ENCODE results near the gene POR.
A peak's percentile ranks its signal among the peaks of the same experiment; 100 is the strongest.

POR gene

DNA sequence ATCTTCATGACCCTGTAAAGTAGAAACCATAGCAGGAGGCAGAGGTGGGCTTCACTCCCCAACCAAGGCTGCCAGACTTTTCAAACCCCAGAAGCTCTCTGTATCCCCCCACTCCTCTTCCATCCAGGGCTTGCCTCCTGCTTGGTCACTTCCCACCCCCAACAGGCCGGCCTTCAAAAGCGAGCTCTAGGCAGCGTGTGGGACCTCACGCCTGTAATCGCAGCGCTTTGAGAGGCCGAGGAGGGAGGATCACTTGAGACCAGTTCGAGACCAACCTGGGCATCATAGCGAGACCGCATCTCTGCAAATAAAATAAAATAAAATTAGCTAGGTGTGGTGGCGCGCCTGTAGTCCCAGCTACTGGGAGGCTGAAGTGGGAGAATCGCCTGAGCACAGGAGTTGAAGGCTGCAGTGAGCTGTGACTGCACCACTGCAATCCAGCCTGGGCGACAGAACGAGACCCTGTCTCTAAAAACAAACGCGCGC, 743 bp upstream of the POR start:
- peak overlapping the region; percentile 92 for H3K27ac Mint-ChIP-seq (ENCODE audit: low read depth)
- H3K4me1 Mint-ChIP-seq, result peaks cover 30% of the 10 kb centered on the region
- peak overlapping the region; percentile 89 for H3K4me3 Mint-ChIP-seq
- ATAC-seq (replicated peaks; ENCODE audit: extremely low read depth, poor library complexity, severe bottlenecking), result no peak
- peaks cover 23% of the 10 kb centered on the region for H3K36me3 Mint-ChIP-seq (ENCODE audit: insufficient read depth)
- H3K27me3 Mint-ChIP-seq, result no peaks in the 10 kb centered on the region
- no peaks in the 10 kb centered on the region for H3K9me3 Mint-ChIP-seq
- no peak for DNase-seq (ENCODE audit: low spot score in 2 of 2)

DNA sequence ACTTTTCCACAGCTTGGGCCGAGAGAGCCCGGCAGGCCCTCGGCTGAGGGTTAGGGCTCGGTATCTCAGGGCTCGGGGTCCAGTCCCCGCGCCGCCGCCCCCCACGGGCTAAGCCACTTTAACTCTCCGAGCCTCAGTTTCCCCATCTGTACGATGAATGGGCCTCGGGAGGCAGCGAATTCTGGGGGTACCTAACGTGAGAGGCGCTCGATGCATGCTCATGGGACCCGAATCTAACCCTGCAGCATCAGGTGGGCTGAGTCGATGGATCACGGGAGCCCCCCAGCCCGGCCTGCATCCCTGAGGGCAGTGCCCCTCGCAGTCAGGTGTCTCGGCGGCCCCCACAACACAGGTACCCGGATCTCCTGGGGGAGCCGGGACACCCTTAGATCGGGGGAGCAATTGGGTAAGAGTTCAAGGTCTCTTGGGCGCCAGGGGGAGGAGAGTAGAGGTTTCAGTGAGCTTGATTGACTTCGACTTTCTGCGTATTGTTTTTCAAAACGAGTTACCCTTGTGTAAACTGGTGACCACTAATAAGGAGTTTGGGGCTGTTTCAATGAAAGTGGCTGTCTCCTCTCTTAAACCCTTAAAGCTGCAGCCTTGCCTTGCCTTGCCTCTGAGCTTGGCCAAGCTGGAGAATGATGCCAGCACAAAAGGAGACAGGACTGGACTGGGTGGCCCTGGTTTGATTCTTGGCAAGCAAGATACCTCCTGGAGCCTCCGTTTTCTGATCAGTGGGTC, 631 bp downstream of the POR start:
- ATAC-seq (replicated peaks; ENCODE audit: extremely low read depth, poor library complexity, severe bottlenecking), result peak; percentile 13
- Mint-ChIP-seq H3K27me3 (no peaks in the 10 kb centered on the region), H3K27ac (ENCODE audit: low read depth) (peak overlapping the region; percentile 92), H3K4me3 (peak overlapping the region; percentile 89), H3K36me3 (ENCODE audit: insufficient read depth) (peaks cover 23% of the 10 kb centered on the region), H3K4me1 (peaks cover 36% of the 10 kb centered on the region), H3K9me3 (no peaks in the 10 kb centered on the region)
- DNase-seq (ENCODE audit: low spot score in 2 of 2), result no peak

DNA sequence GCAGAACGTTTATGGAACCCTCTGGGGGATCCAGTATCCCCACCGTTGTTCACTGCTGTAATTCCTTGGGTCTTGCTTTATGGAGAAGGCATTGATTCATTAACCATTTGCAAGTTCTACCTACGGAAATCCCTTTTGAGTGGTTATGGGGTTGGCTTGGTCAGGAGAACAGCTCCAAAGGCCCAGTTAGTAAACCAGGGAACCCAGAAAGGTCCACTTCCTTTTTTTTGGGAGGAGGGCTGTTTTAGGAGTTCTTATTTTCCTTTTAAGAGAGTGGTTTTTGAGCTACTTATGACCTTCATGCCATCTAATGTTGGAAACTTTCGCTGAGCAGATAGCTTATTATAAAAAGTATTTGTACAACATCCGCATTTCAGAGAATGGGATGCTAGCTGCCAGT, 1.3 kb downstream of the POR start:
- Mint-ChIP-seq H3K27ac (ENCODE audit: low read depth) (peak overlapping the region; percentile 92), H3K36me3 (ENCODE audit: insufficient read depth) (peaks cover 24% of the 10 kb centered on the region), H3K27me3 (no peaks in the 10 kb centered on the region), H3K4me1 (peaks cover 36% of the 10 kb centered on the region), H3K9me3 (no peaks in the 10 kb centered on the region), H3K4me3 (peak overlapping the region; percentile 89)
- ATAC-seq (replicated peaks; ENCODE audit: extremely low read depth, poor library complexity, severe bottlenecking), result no peak
- no peak for DNase-seq (ENCODE audit: low spot score in 2 of 2)

DNA sequence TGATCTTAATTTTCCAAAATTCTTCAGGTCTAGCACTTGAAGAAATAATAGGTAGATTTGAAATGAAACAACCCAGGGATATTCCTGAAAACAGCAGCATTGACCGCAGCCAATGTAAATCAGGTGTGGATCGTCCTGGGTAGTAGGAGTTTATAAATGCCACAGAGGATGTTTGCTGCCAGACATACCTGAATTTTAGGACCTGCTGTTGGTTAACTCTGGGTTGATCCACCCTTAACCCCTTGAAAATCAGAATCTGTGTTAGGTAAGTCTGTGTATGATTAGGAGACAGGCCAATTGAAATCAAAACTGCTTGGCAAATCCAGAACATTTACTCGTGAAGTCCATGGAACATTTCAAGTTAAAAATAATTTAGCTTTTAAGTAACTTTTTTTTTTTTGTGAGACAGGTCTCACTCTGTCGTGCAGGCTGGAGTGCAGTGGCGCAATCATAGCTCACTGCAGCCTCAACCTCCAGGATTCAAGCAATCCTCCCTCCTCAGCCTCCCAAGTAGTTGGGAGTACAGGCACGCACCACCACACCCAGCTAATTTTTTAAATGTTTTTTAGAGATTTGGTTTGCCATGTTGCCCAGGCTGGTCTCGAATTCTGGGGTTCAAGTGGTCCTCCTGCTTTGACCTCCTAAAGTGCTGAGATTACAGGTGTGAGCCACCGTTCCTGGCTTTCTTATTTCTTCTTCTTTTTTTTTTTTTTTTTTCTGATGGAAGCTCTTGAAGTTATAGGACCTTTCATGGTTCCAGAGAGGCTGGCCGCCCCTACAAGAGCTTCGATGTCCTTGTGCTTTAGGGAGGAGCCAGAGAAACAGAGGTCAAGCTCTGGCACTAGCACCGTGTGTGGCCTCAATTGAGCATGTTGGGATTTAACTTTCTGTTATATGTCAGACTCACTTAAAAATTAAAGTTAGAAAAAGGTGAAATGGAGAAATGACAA, 2.0 kb downstream of the POR start:
- Mint-ChIP-seq H3K4me3 (no peak overlapping the region), H3K4me1 (peaks cover 43% of the 10 kb centered on the region), H3K27ac (ENCODE audit: low read depth) (no peak overlapping the region)

DNA sequence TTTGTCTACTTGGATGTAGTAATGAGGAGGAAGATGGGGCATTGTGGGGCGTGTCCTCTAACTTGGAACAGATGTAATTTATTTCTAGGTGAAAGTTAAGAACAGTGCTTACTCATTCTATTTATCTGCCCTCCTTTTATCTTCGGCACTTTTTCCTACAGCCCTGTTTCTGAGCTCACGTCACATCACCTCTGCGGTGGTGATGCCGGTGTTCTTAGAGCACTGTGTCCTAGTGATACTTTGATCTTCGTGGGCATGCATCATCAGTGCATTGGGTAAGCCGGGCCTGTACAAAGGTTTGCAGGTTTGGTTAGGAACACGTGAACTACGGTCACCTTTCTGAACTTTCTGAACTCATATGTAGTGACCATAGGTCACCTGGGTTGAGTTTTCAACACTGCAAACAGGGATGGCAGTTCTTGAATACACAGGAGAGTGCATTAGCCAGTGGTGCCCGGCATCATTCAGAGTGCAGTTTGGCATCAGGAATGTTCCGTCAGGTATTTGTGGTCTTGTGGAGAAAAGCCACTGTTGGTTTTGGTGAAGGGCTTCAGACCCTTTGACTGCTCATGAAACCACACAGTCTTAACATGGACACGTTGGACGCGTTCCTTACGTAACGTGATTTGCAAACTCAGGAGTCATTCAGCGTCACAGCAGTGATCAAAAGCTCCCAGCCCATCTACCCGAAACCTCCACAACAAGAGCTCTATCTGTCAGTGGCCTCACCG, 5.6 kb downstream of the POR start:
- H3K9me3 Mint-ChIP-seq, result no peaks in the 10 kb centered on the region
- H3K36me3 Mint-ChIP-seq (ENCODE audit: insufficient read depth), result peaks cover 11% of the 10 kb centered on the region
- H3K4me1 Mint-ChIP-seq, result peaks cover 37% of the 10 kb centered on the region
- no peak overlapping the region for H3K4me3 Mint-ChIP-seq
- no peak for ATAC-seq (replicated peaks; ENCODE audit: extremely low read depth, poor library complexity, severe bottlenecking)
- no peak for DNase-seq (ENCODE audit: low spot score in 2 of 2)
- H3K27me3 Mint-ChIP-seq, result no peaks in the 10 kb centered on the region
- no peak overlapping the region for H3K27ac Mint-ChIP-seq (ENCODE audit: low read depth)

More for the DNA sequence above, 2.0 kb downstream of the POR start:
- no peak for DNase-seq (ENCODE audit: low spot score in 2 of 2)
- H3K27me3 Mint-ChIP-seq, result no peaks in the 10 kb centered on the region
- no peak for ATAC-seq (replicated peaks; ENCODE audit: extremely low read depth, poor library complexity, severe bottlenecking)
- no peaks in the 10 kb centered on the region for H3K9me3 Mint-ChIP-seq
- H3K36me3 Mint-ChIP-seq (ENCODE audit: insufficient read depth), result peaks cover 24% of the 10 kb centered on the region

DNA sequence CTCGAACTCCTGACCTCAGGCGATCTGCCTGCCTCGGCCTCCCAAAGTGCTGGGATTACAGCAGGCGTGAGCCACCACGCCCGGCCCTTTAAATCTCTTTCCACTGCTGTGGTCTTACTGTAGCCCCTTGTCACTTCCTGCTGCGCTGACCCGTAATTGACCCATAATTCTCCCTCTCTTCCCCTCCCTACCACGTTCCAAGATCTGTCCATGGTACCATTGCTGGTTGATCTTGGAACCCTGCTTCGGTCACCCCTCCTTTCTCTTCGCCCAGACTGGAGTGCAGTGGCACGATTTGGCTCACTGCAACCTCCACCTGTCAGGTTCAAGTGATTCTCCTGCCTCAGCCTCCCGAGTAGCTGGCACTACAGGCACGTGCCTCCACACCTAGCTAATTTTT, 6.5 kb downstream of the POR start:
- DNase-seq (ENCODE audit: low spot score in 2 of 2) (no peak), ATAC-seq (replicated peaks; ENCODE audit: extremely low read depth, poor library complexity, severe bottlenecking) (no peak)
- Mint-ChIP-seq H3K27ac (ENCODE audit: low read depth) (no peak overlapping the region), H3K9me3 (no peaks in the 10 kb centered on the region), H3K36me3 (ENCODE audit: insufficient read depth) (peaks cover 7% of the 10 kb centered on the region), H3K27me3 (no peaks in the 10 kb centered on the region), H3K4me1 (peaks cover 31% of the 10 kb centered on the region), H3K4me3 (no peak overlapping the region)

DNA sequence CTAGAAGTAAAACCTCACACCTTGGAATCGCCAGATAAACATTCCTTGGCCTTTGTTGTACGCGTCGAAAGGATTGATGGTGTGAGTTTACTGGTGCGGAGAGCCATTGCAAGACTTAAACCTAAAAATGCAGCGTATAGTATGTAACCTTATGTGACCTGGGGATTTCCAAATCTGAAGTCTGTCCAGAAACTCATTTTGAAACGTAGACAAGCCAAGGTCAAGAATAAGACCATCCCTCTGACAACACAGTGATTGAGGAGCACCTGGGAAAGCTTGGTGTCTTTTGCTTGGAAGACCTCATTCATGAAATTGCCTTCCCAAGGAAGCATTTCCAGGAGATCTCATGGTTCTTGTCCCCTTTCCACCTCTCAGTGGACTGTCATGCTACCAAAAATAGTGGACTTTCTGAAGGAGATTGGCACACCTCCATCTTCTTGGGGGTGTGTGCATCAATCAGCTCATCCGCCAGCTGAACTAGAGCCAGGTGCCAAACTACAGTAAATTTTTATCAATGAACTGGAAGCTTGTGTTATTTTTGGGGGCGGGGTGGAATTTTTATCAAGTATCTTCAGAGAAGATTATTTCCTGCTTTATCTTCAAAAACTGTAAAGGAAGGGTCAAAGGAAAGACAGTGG, 8.1 kb downstream of the POR start:
- no peaks in the 10 kb centered on the region for H3K27me3 Mint-ChIP-seq
- DNase-seq (ENCODE audit: low spot score in 2 of 2) (no peak), ATAC-seq (replicated peaks; ENCODE audit: extremely low read depth, poor library complexity, severe bottlenecking) (no peak)
- H3K36me3 Mint-ChIP-seq (ENCODE audit: insufficient read depth), result peaks cover 2% of the 10 kb centered on the region
- no peaks in the 10 kb centered on the region for H3K9me3 Mint-ChIP-seq
- H3K27ac Mint-ChIP-seq (ENCODE audit: low read depth), result no peak overlapping the region
- peaks cover 31% of the 10 kb centered on the region for H3K4me1 Mint-ChIP-seq
- no peak overlapping the region for H3K4me3 Mint-ChIP-seq

DNA sequence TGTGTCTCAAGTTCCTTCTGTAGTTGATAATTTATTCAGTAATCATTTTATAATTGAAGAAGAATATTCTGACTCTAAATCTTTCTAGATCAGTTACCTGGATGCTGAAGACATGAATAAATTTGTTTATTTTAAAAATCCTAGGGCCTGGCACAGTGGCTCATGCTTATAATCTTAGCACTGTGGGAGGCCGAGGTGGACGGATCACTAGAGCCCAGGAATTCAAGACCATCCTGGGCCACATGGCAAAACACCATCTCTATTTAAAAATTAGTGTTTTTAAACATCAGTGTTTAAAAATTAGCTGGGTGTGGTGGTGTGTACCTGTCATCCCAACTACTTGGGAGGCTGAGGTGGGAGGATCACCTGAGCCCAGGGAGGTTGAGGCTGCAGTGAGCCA, 9.3 kb downstream of the POR start:
- no peak overlapping the region for H3K27ac Mint-ChIP-seq (ENCODE audit: low read depth)
- DNase-seq (ENCODE audit: low spot score in 2 of 2) (no peak), ATAC-seq (replicated peaks; ENCODE audit: extremely low read depth, poor library complexity, severe bottlenecking) (no peak)
- H3K27me3 Mint-ChIP-seq, result no peaks in the 10 kb centered on the region
- H3K36me3 Mint-ChIP-seq (ENCODE audit: insufficient read depth), result peaks cover 2% of the 10 kb centered on the region
- peaks cover 29% of the 10 kb centered on the region for H3K4me1 Mint-ChIP-seq
- no peaks in the 10 kb centered on the region for H3K9me3 Mint-ChIP-seq
- no peak overlapping the region for H3K4me3 Mint-ChIP-seq

DNA sequence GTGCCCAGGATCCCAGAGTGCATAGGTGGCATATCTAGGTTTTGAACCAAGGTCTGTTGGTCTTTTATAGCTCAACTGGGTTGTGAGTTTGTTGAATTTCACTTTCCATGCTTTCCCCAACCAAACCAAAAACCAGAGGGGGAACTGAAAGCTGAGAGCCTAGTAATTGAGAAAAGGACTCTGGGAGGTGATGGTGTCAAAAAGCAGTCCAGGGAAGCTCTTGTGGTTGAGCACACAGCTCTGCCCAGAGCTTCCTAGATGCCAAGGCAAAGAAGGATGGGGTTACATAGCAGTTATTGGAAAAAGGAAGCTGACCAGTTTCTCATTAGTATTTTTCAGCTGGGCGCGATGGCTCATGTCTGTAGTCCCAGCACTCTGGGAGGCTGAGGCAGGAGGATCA, 9.9 kb downstream of the POR start:
- Mint-ChIP-seq H3K9me3 (no peaks in the 10 kb centered on the region), H3K27me3 (no peaks in the 10 kb centered on the region), H3K36me3 (ENCODE audit: insufficient read depth) (peaks cover 2% of the 10 kb centered on the region), H3K4me3 (no peak overlapping the region), H3K4me1 (peaks cover 24% of the 10 kb centered on the region), H3K27ac (ENCODE audit: low read depth) (peak overlapping the region; percentile 66)
- DNase-seq (ENCODE audit: low spot score in 2 of 2), result no peak
- no peak for ATAC-seq (replicated peaks; ENCODE audit: extremely low read depth, poor library complexity, severe bottlenecking)

DNA sequence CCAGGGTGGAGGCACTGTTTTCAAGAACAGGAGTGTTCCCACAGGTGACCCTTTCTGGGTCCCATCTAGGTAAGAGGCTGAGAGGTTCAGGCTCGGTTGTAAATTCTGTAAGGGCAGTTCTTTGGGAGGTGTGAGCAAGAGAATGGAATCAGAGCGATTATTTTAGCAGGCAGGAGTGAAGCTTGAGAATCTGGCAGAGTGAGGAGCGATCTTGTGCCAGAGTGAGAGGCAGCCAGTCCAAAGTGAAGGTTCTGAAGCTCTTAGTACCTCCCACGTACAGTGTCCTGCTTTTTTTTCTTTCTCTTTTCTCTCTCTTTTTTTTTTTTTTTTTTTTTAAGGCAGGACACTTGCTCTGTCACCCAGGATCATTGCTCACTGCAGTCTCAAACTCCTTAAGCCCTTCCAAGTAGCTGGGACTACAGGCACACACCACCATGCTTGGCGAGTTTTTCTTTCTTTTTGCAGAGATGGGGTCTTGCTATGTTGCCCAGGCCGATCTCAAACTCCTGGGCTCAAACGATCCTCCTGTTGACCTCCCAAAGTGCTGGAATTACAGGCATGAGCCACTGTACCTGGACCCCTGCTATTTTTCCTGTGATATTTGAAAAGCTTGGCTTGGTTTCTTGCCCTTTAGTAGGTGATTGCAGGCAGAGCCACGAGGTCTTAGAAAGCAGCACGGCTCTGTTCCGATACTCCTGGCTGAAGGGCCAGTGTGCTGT, 10.9 kb downstream of the POR start:
- peaks cover 24% of the 10 kb centered on the region for H3K4me1 Mint-ChIP-seq
- no peaks in the 10 kb centered on the region for H3K9me3 Mint-ChIP-seq
- H3K36me3 Mint-ChIP-seq (ENCODE audit: insufficient read depth), result peaks cover 2% of the 10 kb centered on the region
- H3K27me3 Mint-ChIP-seq, result no peaks in the 10 kb centered on the region
- H3K4me3 Mint-ChIP-seq, result no peak overlapping the region
- ATAC-seq (replicated peaks; ENCODE audit: extremely low read depth, poor library complexity, severe bottlenecking) (no peak), DNase-seq (ENCODE audit: low spot score in 2 of 2) (no peak)
- H3K27ac Mint-ChIP-seq (ENCODE audit: low read depth), result no peak overlapping the region

DNA sequence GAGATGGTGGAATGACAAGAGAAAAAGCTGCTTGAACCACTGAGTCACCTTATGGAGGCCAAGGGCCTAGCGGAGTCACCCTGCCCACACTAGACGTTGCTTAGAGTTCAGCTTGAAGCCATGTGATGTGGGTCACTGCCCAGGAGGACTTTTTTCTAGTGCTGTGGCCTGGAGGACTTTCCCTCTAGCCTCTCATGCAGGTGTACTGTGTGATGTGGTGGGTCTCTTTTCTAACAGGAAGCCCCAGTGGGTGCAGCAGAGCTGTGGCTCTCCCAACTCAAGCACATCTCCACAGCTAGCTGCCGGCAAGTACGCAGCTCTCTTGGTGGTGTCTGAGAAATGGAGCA, 13.6 kb downstream of the POR start:
- peak; percentile 70 for ATAC-seq (replicated peaks; ENCODE audit: extremely low read depth, poor library complexity, severe bottlenecking)
- Mint-ChIP-seq H3K36me3 (ENCODE audit: insufficient read depth) (peaks cover 5% of the 10 kb centered on the region), H3K27ac (ENCODE audit: low read depth) (no peak overlapping the region), H3K4me3 (no peak overlapping the region), H3K4me1 (peaks cover 20% of the 10 kb centered on the region), H3K27me3 (no peaks in the 10 kb centered on the region), H3K9me3 (no peaks in the 10 kb centered on the region)
- no peak for DNase-seq (ENCODE audit: low spot score in 2 of 2)

DNA sequence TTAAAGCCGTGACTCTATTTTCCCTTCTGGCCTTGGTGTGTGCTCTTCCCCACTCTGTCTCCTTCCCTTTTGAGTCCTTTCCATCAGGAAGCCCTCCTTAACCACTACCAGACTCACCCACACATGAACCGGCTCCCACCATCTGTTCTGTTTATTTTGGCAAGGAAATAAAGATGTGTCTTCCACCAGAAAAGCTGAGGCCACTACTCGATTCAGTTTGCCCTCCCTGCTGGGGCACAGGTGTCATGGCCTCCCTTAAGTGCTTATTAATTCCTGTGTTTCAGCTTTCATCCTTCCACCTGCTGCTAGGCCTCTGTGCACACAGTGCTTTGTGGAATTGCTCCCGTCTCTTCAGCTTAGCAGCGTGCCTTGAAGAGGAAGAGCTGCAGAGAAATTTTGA, 16.7 kb downstream of the POR start:
- Mint-ChIP-seq H3K36me3 (ENCODE audit: insufficient read depth) (peaks cover 10% of the 10 kb centered on the region), H3K4me1 (peaks cover 27% of the 10 kb centered on the region), H3K27ac (ENCODE audit: low read depth) (no peak overlapping the region), H3K9me3 (no peaks in the 10 kb centered on the region), H3K4me3 (no peak overlapping the region), H3K27me3 (no peaks in the 10 kb centered on the region)
- ATAC-seq (replicated peaks; ENCODE audit: extremely low read depth, poor library complexity, severe bottlenecking) (no peak), DNase-seq (ENCODE audit: low spot score in 2 of 2) (no peak)
